Breast epithelium (tissue), 4 donors: ENCODE measurements around the gene AGBL1. TPM values are rescaled to one million over a fixed set of nuclear protein-coding genes. Genes with fewer than 3 reads are reported as not detected.

Experiments used
- DNase-seq, 2 donors: peaks; one replicate each; pipeline ENCODE4 v3.0.0-alpha.2; 2019; ENCODE audit warnings: low spot score in 2 of 2
- H3K27ac ChIP-seq, 2 donors: fragments of 200-600 bp; sonication (generic) in 1 of 2; one replicate each; pipeline ENCODE4 v1.5.1; 2016 to 2019; ENCODE audit warnings: mild to moderate bottlenecking in 1 of 2
- H3K27me3 ChIP-seq, 2 donors: fragments of 200-600 bp; sonication (generic) in 1 of 2; one replicate each; pipeline versions ENCODE4 v1.5.1 to v1.6.0; 2017 to 2019; ENCODE audit warnings: control low read depth in 1 of 2, mild to moderate bottlenecking in 1 of 2
- H3K36me3 ChIP-seq: fragments of 200-600 bp; one replicate; pipeline ENCODE4 v1.5.1; 2019
- H3K4me1 ChIP-seq, 2 donors: fragments of 200-600 bp; sonication (generic); one replicate each; pipeline ENCODE4 v1.5.1; 2016 to 2019; ENCODE audit warnings: control low read depth in 1 of 2
- H3K4me3 ChIP-seq, 3 donors: fragments of 200-600 bp; sonication (generic); 1 replicate in 2 of 3; 2 replicates in 1 of 3; pipeline ENCODE4 v1.5.1; 2016 to 2019; ENCODE audit warnings: mild to moderate bottlenecking in 3 of 3, moderate library complexity in 2 of 3
- H3K9me3 ChIP-seq, 2 donors: fragments of 200-600 bp; sonication (generic) in 1 of 2; one replicate each; pipeline ENCODE4 v1.5.1; 2016 to 2019; ENCODE audit warnings: control low read depth in 1 of 2
- POLR2A ChIP-seq: fragments of 450-650 bp; IDR thresholded peaks from one replicate; pipeline ENCODE4 v1.6.1; 2016; ENCODE audit warnings: antibody characterized with exemption, mild to moderate bottlenecking, moderate library complexity
- POLR2AphosphoS5 ChIP-seq, 3 donors: sonication (generic); formaldehyde crosslinking; IDR thresholded peaks; one replicate each; pipeline ENCODE4 v1.6.1; 2017; ENCODE audit warnings: antibody characterized with exemption in 3 of 3
- intact Hi-C: fragments of 100-400 bp; cut with DNase I; formaldehyde crosslinking; loops from one replicate; pipeline ENCODE4 v1.15.1; 2023; ENCODE audit warnings: low total_unique reads
- total RNA-seq, 3 donors: library from RNA; depleted of rRNA; stranded (reverse); fragments of >200 nt; gene quantifications; one replicate each; pipeline ENCODE4 v1.1.0, GENCODE V29; 2016
- TF ChIP-seq, protein P1 (sequence below), 3 donors: fragments of 450-650 bp; IDR thresholded peaks; one replicate each; pipeline ENCODE4 v1.5.1; 2016 to 2017; ENCODE audit warnings: antibody characterized with exemption in 3 of 3, mild to moderate bottlenecking in 3 of 3, moderate library complexity in 3 of 3

The AGBL1 gene
- total RNA-seq, 3 donors from 2014 or later = not detected

DNA sequence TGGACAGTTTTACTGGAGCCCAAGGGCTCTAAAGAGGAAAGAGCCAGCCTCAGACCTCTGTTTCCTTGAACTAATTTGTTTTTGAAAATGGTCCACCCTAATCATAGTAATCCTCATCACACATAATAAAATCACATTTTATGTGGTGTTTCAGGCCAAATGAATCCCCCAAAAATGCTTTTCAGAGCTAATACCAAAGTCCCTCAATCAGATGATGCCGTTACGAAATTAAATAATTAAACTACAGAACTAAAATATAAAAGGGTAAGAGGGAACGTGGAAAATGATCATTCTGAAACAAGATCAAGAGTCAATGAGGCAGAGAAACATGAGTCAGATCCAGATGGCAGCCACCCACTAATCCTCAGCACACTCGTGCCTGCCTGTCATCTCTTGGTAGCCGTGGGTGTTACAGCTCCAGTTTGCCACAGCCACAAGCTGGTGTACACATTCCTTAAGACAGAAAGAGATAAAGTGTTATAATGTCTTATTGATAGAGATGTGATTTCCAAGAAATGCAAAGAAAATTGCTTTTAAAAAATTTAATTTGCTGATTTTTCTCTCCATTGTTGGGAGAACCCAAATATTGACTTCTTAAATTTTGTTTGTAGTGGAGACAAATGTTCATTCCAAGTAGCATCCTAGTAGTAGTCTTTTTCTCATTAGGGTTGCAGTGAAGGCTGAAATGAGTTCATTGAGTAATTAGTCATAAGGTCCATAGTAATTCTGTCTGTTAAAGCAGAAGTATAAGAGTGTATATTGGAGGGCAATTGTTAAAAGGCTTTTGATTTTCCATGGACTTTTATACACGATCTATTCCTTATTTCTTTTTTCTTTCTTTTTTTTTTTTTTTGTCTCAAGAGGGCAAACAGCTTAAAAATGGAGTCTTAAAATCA is 104.2 kb downstream of the AGBL1 start:
- no peak overlapping the region for H3K27ac ChIP-seq
- no peak for TF ChIP-seq POLR2AphosphoS5 (IDR thresholded peaks at IDR 0.05)
- TF ChIP-seq POLR2A = no peak
- TF ChIP-seq, protein P1, sequence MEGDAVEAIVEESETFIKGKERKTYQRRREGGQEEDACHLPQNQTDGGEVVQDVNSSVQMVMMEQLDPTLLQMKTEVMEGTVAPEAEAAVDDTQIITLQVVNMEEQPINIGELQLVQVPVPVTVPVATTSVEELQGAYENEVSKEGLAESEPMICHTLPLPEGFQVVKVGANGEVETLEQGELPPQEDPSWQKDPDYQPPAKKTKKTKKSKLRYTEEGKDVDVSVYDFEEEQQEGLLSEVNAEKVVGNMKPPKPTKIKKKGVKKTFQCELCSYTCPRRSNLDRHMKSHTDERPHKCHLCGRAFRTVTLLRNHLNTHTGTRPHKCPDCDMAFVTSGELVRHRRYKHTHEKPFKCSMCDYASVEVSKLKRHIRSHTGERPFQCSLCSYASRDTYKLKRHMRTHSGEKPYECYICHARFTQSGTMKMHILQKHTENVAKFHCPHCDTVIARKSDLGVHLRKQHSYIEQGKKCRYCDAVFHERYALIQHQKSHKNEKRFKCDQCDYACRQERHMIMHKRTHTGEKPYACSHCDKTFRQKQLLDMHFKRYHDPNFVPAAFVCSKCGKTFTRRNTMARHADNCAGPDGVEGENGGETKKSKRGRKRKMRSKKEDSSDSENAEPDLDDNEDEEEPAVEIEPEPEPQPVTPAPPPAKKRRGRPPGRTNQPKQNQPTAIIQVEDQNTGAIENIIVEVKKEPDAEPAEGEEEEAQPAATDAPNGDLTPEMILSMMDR (IDR thresholded peaks at IDR 0.05) = no peak
- no peaks in the 10 kb centered on the region for H3K4me1 ChIP-seq
- no peaks in the 10 kb centered on the region for H3K36me3 ChIP-seq
- H3K27me3 ChIP-seq = no peaks in the 10 kb centered on the region
- DNase-seq = no peak
- no peaks in the 10 kb centered on the region for H3K9me3 ChIP-seq
- intact Hi-C loops = no loop called here
- no peak overlapping the region for H3K4me3 ChIP-seq

DNA sequence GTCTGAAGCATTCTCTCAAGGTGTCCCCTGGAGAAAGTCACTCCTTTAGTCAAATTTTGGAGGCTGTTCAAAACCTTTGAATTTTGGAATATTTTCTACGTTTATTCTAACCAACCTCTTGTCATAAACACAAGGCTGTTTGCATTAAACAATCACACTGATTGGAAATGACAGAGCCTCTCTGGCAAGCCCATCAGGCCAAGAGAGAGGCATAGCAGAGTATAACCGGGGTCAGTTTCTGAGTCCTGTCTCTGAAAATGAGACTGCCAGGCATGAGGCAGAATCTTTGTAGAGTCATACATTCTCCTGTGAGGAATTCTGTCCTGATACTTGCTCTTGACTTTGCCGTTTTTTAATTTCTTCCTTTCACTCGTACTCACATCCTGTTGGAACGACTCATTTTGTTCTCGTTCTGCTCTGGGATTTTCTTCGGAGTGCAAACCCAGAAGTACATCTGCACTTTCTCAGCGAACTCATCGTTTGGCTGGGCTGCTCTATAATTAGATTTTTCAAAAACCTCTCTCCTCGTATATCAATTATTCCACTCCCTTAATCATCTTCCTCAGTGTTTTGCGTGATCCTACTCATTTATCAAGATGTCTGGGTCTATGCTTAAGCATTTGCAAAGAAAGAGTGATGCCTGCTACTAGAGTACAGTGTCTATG is 114.2 kb downstream of the AGBL1 start:
- no peak overlapping the region for H3K27ac ChIP-seq
- H3K27me3 ChIP-seq = no peaks in the 10 kb centered on the region
- intact Hi-C loops = no loop called here
- H3K36me3 ChIP-seq = no peaks in the 10 kb centered on the region
- H3K4me1 ChIP-seq = no peaks in the 10 kb centered on the region
- peak overlapping the region in 1 of 3 donors; percentile 3 for H3K4me3 ChIP-seq
- TF ChIP-seq POLR2A = no peak
- TF ChIP-seq, protein P1 (IDR thresholded peaks at IDR 0.05) = no peak
- no peak for TF ChIP-seq POLR2AphosphoS5 (IDR thresholded peaks at IDR 0.05)
- H3K9me3 ChIP-seq = no peaks in the 10 kb centered on the region
- DNase-seq = no peak

- Histone ChIP-seq H3K27me3 (no peaks in the 10 kb centered on the region), H3K4me1 (no peaks in the 10 kb centered on the region), H3K36me3 (no peaks in the 10 kb centered on the region), H3K4me3 (no peak overlapping the region), H3K27ac (no peak overlapping the region), H3K9me3 (no peaks in the 10 kb centered on the region)
- intact Hi-C loops = no loop called here
- TF ChIP-seq POLR2A (no peak), POLR2AphosphoS5 (IDR thresholded peaks at IDR 0.05) (no peak)
- TF ChIP-seq, protein P1 (IDR thresholded peaks at IDR 0.05) = no peak
- no peak for DNase-seq
Measured at GRCh38 chr15:86197770-86198169, 118.1 kb downstream of the AGBL1 start.

DNA sequence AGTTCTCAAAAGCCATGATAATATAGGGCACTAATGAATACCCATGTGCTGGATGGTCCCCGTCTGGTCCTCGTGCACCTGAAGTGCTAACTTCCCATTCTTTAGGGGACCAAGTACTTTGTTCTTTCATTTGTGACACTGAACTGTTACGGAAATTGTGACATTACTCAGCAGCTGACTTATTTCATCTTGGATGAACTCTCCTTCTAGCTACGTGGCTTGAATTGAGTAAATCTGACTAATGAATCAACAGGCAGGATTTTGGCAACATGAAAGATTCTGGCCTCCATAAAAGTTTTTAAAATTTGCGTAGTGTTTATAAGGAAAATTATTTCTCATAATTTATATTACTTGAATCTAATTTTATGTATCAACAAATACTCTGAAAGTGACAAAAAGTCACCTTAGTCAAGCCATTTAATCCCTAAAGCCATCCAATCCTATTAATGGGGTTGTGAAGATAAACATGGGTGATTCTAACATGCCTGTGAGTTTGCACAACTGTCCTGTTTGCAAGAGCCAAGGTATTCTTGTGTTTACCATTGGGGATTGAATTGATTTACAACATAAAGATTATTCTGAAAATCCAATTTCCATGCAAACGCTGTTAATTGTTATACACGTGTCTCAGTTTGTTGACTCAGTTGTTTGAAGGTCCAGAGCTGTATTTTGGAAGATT is 119.9 kb downstream of the AGBL1 start:
- TF ChIP-seq POLR2A = no peak
- no peak for TF ChIP-seq POLR2AphosphoS5 (IDR thresholded peaks at IDR 0.05)
- Histone ChIP-seq H3K4me1 (no peaks in the 10 kb centered on the region), H3K9me3 (no peaks in the 10 kb centered on the region), H3K36me3 (no peaks in the 10 kb centered on the region), H3K27ac (no peak overlapping the region), H3K4me3 (no peak overlapping the region), H3K27me3 (no peaks in the 10 kb centered on the region)
- intact Hi-C loops = no loop called here
- DNase-seq = no peak

DNA sequence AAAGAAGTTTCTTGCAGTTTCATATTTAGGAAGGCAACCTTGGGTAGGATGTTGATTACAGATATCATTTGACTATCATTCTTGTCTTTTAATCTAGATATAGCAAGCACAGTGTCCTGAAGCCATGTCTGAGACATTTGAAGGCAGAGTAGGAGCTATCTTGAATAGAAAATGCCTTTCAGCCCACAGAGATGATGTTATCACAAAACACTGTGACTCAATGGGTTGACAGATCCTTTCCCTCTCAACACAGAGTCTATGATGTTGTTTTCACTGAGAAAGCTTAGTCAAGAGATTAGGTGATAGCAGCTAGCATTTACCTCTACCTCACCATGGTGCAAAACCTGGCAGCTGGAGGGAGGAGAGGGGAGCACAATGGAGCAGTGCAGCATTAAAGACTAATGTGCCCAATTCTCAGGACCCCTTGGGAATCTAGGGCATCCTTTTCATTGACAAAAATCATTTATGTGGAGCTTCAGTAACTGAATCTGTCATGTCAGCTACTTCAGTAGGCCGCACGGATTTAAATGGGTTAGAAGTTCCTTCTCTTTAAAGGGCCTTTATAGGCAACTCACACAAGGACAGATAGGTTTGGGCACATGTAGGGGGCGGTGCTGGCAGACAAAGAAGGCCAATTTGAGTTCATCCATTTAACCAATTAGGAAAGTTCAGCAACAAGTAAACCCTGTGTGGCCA is 121.8 kb downstream of the AGBL1 start:
- no peak for DNase-seq
- no peaks in the 10 kb centered on the region for H3K36me3 ChIP-seq

More for the DNA sequence above, 121.8 kb downstream of the AGBL1 start:
- H3K27me3 ChIP-seq = no peaks in the 10 kb centered on the region
- intact Hi-C loops = no loop called here
- TF ChIP-seq, protein P1 (IDR thresholded peaks at IDR 0.05) = no peak
- TF ChIP-seq POLR2A (no peak), POLR2AphosphoS5 (IDR thresholded peaks at IDR 0.05) (no peak)
- no peaks in the 10 kb centered on the region for H3K9me3 ChIP-seq
- no peak overlapping the region for H3K4me3 ChIP-seq
- H3K27ac ChIP-seq = no peak overlapping the region
- H3K4me1 ChIP-seq = no peaks in the 10 kb centered on the region
